B cell (primary cell): ENCODE results near the gene DTHD1.

ENCODE experiments used
- CTCF ChIP-seq: fragments of 200-600 bp; IDR thresholded peaks from one replicate; pipeline ENCODE4 v1.8.0; 2022; ENCODE audit warnings: antibody characterized with exemption, mild to moderate bottlenecking
- EZH2 ChIP-seq: IDR thresholded peaks from 2 replicates; pipeline ENCODE4 v1.6.1; 2012; ENCODE audit warnings: borderline replicate concordance, low read depth, mild to moderate bottlenecking, moderate library complexity, low read length; ENCODE audit not compliant: insufficient read depth, poor library complexity, severe bottlenecking

- TF ChIP-seq CTCF (no peak), EZH2 (no peak)
Measured at GRCh38 chr4:36235306-36235705, 46.1 kb upstream of the DTHD1 start.
